ENCODE measurements around the gene DIO3. TPM values are rescaled to one million over a fixed set of nuclear protein-coding genes. Genes with fewer than 3 reads are reported as not detected.
"Not testable (repeated sequence)": the region's sequence is repeated elsewhere in the genome, so short reads cannot be mapped to it uniquely, and the experiment has no call there.

DIO3 gene
- total RNA-seq, 1 donor from 2014 or later: 1.6 TPM

- intact Hi-C loops (cut with DNase I): no loop called here
- no peak for ATAC-seq
- no peak for DNase-seq (ENCODE audit: low spot score)
These were observed 20.5 kb upstream of the DIO3 start for GRCh38 chr14:101540481-101541462.

GRCh38 chr14:101542391-101542790 is 18.9 kb upstream of the DIO3 start:
- intact Hi-C loops (cut with DNase I): no loop called here

GRCh38 chr14:101543814-101544213 is 17.5 kb upstream of the DIO3 start:
- intact Hi-C loops (cut with DNase I): no loop called here
- no peak for ATAC-seq
- DNase-seq (ENCODE audit: low spot score): no peak

More at GRCh38 chr14:101542391-101542790, 18.9 kb upstream of the DIO3 start:
- DNase-seq (ENCODE audit: low spot score) (no peak), ATAC-seq (no peak)

GRCh38 chr14:101544550-101544949 is 16.7 kb upstream of the DIO3 start:
- no peak for ATAC-seq
- no peak for DNase-seq (ENCODE audit: low spot score)
- intact Hi-C loops (cut with DNase I): no loop called here

GRCh38 chr14:101546706-101547105 is 14.6 kb upstream of the DIO3 start:
- DNase-seq (ENCODE audit: low spot score) (no peak), ATAC-seq (no peak)
- intact Hi-C loops (cut with DNase I): no loop called here

- intact Hi-C loops (cut with DNase I): no loop called here
- DNase-seq (ENCODE audit: low spot score) (no peak), ATAC-seq (no peak)
These were observed 14.1 kb upstream of the DIO3 start for GRCh38 chr14:101547107-101547738.

GRCh38 chr14:101547961-101548669 is 13.2 kb upstream of the DIO3 start:
- intact Hi-C loops (cut with DNase I): no loop called here
- ATAC-seq: no peak

GRCh38 chr14:101548710-101549109 is 12.6 kb upstream of the DIO3 start:
- intact Hi-C loops (cut with DNase I): no loop called here
- no peak for ATAC-seq
- no peak for DNase-seq (ENCODE audit: low spot score)

More at GRCh38 chr14:101547961-101548669, 13.2 kb upstream of the DIO3 start:
- DNase-seq (ENCODE audit: low spot score): no peak

- DNase-seq (ENCODE audit: low spot score): no peak
- intact Hi-C loops (cut with DNase I): no loop called here
- ATAC-seq: no peak
These were observed 12.1 kb upstream of the DIO3 start for GRCh38 chr14:101549154-101549553.

- DNase-seq (ENCODE audit: low spot score); ATAC-seq; intact Hi-C loops (cut with DNase I): not testable (repeated sequence)
These were observed 10.9 kb upstream of the DIO3 start for GRCh38 chr14:101550202-101550912.

GRCh38 chr14:101551729-101552595 is 9.3 kb upstream of the DIO3 start:
- DNase-seq (ENCODE audit: low spot score) (no peak), ATAC-seq (no peak)
- intact Hi-C loops (cut with DNase I): no loop called here

- DNase-seq (ENCODE audit: low spot score) (no peak), ATAC-seq (no peak)
- intact Hi-C loops (cut with DNase I): no loop called here
These were observed 8.5 kb upstream of the DIO3 start for GRCh38 chr14:101552786-101553231.

GRCh38 chr14:101553393-101553792 is 7.9 kb upstream of the DIO3 start:
- intact Hi-C loops (cut with DNase I): no loop called here
- DNase-seq (ENCODE audit: low spot score) (no peak), ATAC-seq (no peak)

GRCh38 chr14:101553931-101554330 is 7.4 kb upstream of the DIO3 start:
- no peak for DNase-seq (ENCODE audit: low spot score)
- intact Hi-C loops (cut with DNase I): no loop called here
- no peak for ATAC-seq

GRCh38 chr14:101554991-101555668 is 6.2 kb upstream of the DIO3 start:
- ATAC-seq: peak; percentile 5
- no peak for DNase-seq (ENCODE audit: low spot score)
- intact Hi-C loops (cut with DNase I): no loop called here

- DNase-seq (ENCODE audit: low spot score); intact Hi-C loops (cut with DNase I); ATAC-seq: not testable (repeated sequence)
These were observed 5.6 kb upstream of the DIO3 start for GRCh38 chr14:101555669-101556043.

GRCh38 chr14:101556131-101556530 is 5.2 kb upstream of the DIO3 start:
- ATAC-seq: no peak
- DNase-seq (ENCODE audit: low spot score): no peak
- intact Hi-C loops (cut with DNase I): no loop called here

Data from sciatic nerve (tissue), 2 donors.